Midbrain (tissue), 1 donor: ENCODE measurements around the gene CR1.
"Not testable (repeated sequence)": the region's sequence is repeated elsewhere in the genome, so short reads cannot be mapped to it uniquely, and the experiment has no call there.

Experiments
- DNase-seq: peaks from one replicate; lab custom pipeline; 2025; lab: John Stamatoyannopoulos, UW

The CR1 gene

DNA sequence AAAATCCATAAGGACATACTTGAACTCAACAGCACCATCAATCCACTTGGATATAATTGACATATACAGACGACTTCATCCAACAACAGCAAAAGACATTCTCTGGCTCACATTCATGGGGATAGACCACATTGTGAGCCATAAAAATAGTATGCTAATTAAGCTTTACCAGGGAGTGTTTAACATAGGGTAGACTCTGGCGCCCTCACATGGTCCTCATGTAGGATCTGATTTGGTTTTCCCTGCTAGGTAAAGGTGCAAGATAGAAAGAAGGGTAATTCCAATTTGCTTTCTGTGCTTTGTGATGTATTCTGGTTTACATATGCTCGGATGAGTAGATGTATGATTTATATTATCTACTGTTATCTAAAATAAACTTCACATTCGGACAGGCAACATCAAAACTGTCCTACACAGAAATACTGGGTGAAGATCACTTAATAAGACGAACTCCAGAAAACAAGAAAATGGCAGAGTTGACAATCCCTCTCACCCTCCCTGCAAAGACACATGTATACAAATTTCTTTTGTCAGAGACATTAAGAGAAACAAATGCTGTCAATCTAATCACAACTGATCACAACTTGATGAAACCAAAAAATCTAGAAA lies 176.7 kb downstream of the CR1 start:
- DNase-seq = no peak

- no peak for DNase-seq
Measured at GRCh38 chr1:207673399-207673798, 177.4 kb downstream of the CR1 start.

DNA sequence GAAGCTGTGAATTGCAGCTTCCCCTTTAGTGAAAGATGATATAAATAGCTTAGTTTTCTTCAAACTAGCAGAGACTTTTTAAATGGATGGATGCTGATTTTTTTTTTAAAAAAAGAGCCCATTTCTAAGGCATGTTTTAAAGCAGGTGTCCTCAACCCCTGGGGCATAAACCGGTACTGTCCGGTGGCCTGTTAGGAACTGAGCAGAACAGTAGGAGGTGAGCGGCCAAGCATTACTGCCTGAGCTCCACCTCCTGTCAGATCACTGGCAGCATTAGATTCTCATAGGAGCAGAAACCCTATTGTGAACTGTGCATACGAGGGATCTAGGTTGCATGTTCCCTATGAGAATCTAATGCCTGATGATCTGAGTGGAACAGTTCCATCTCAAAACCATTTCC lies 180.2 kb downstream of the CR1 start:
- DNase-seq = no peak

DNA sequence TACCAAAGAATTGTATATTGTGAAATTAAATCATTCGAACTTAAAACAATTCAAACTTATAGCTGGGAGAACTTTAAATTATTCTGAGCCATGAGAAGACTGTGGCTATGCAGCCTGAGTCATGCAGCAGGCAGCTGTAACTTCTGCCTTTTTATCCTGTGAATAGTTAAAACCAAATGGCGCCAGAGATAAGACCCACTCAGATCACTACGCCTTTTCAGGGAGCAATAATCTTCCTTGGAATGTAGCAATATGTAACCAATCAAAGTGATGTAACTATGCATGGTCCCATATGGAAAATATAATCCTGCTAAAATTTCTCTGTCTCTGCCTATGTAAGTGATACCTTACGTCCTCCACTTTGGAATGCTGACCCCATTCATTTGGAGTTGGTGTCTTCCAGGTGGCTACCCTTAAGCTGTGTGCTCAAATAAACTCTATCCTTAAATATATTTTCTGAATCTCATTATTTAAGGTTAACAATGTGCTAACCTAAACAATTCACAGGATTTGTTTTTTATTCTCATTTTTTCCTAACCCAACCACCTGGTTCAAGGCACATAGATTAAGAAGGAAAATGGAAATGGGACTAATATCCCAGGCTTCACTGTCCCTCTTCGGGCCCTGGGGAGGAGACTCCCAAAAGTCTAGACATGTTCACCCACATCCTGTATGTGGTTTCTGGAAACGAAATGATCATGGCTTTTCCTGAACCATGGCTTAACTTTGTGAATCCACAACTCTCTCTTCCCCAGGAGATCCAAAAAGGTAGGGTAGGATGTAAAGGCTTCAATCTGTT lies 184.8 kb downstream of the CR1 start:
- not testable (repeated sequence) for DNase-seq

- not testable (repeated sequence) for DNase-seq
Measured at GRCh38 chr1:207682872-207683434, 187.0 kb downstream of the CR1 start.

DNA sequence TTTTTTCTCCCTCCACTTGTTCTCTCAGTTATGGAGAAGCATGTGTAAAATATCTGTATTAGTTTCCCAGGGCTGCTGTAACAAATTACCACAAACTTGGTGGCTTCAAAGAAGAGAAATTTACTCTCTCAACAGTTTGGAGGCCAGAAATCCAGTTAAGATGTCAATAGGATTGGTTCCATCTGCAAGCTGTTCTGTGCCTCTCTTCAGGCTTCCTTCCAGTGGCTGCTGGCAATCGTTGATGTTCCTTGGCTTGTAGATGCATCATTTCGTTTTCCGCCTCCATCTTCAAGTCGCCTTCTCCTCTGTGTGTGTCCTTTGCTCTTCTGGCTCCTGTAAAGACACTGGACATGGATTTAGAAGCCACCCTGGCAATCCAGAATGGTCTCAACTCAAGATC lies 194.6 kb downstream of the CR1 start:
- DNase-seq = not testable (repeated sequence)

GRCh38 chr1:207691010-207691409 lies 195.1 kb downstream of the CR1 start:
- DNase-seq = no peak
